Prostate gland (tissue), 2 donors: ENCODE results near the gene GNAQ. TPM values are rescaled to one million over a fixed set of nuclear protein-coding genes. Genes with fewer than 3 reads are reported as not detected.
A peak's percentile ranks its signal among the peaks of the same experiment; 100 is the strongest.

ENCODE experiments used
- DNase-seq: peaks from one replicate; pipeline ENCODE4 v3.0.0-alpha.2; 2019; ENCODE audit warnings: low spot score
- H3K27ac ChIP-seq, 2 donors: fragments of 200-600 bp; sonication (generic); 2 replicates each; pipeline ENCODE4 v1.5.1; 2017 to 2019
- H3K27me3 ChIP-seq: fragments of 200-600 bp; sonication (generic); replicated peaks from 2 replicates; pipeline ENCODE4 v1.5.1; 2019; ENCODE audit not compliant: insufficient read depth
- H3K36me3 ChIP-seq, 2 donors: fragments of 200-600 bp; sonication (generic); 1 replicate in 1 of 2; 2 replicates in 1 of 2; pipeline versions ENCODE4 v1.5.1 to v1.8.1; 2017 to 2019
- H3K4me1 ChIP-seq: fragments of 200-600 bp; sonication (generic); replicated peaks from 2 replicates; pipeline ENCODE4 v1.5.1; 2019
- H3K4me3 ChIP-seq, 2 donors: fragments of 200-600 bp; sonication (generic); 2 replicates each; pipeline ENCODE4 v1.5.1; 2017 to 2019
- H3K9me3 ChIP-seq: fragments of 200-600 bp; sonication (generic); 2 replicates; pipeline ENCODE4 v1.5.1; 2017
- CTCF ChIP-seq, 4 experiments: fragments of 200-600 bp in 2 of 4; fragments of 450-650 bp in 2 of 4; sonication (generic) in 2 of 4; IDR thresholded peaks; 1 replicate in 3 of 4; 2 replicates in 1 of 4; pipeline ENCODE4 v1.5.1; 2016 to 2019; ENCODE audit warnings: antibody characterized with exemption in 4 of 4, mild to moderate bottlenecking in 2 of 4, moderate library complexity in 2 of 4
- POLR2A ChIP-seq: fragments of 450-650 bp; IDR thresholded peaks from one replicate; pipeline ENCODE4 v1.6.1; 2016; ENCODE audit warnings: antibody characterized with exemption, mild to moderate bottlenecking
- POLR2AphosphoS5 ChIP-seq: sonication (generic); formaldehyde crosslinking; IDR thresholded peaks from one replicate; pipeline ENCODE4 v1.6.1; 2017; ENCODE audit warnings: antibody characterized with exemption
- WGBS: methylation state at CpG from one replicate; pipeline ENCODE4 v1.1.5; 2018; 5-methylcytosine and 5-hydroxymethylcytosine counted together
- intact Hi-C: fragments of 100-400 bp; cut with DNase I; formaldehyde crosslinking; loops from one replicate; pipeline ENCODE4 v1.14.2; 2022
- total RNA-seq, 2 donors: library from RNA; depleted of rRNA; stranded (reverse); fragments of >200 nt; gene quantifications; one replicate each; pipeline ENCODE4 v1.1.0, GENCODE V29; 2016

GNAQ gene
- total RNA-seq, 2 donors from 2014 or later, result 35.0 to 43.7 TPM

GRCh38 chr9:77981332-77981731 is 50.3 kb downstream of the GNAQ start:
- TF ChIP-seq POLR2AphosphoS5 (peak; percentile 23), POLR2A (no peak), CTCF (IDR thresholded peaks at IDR 0.05) (peak in 1 of 4 experiments; percentile 31)
- H3K4me1 ChIP-seq, result no peaks in the 10 kb centered on the region
- H3K36me3 ChIP-seq, result no peaks in the 10 kb centered on the region
- no peaks in the 10 kb centered on the region for H3K27me3 ChIP-seq
- H3K9me3 ChIP-seq, result no peaks in the 10 kb centered on the region
- WGBS, result 12% methylated on average over 2 of the region's 2 CpGs
- DNase-seq, result peak; percentile 31
- no peak overlapping the region for H3K4me3 ChIP-seq
- intact Hi-C loops, result no loop called here
- no peak overlapping the region for H3K27ac ChIP-seq

GRCh38 chr9:77980622-77981021 is 51.0 kb downstream of the GNAQ start:
- DNase-seq, result no peak

GRCh38 chr9:77978086-77978781 is 53.4 kb downstream of the GNAQ start:
- Histone ChIP-seq H3K27ac (no peak overlapping the region), H3K27me3 (no peaks in the 10 kb centered on the region), H3K4me1 (no peaks in the 10 kb centered on the region), H3K4me3 (no peak overlapping the region), H3K9me3 (no peaks in the 10 kb centered on the region), H3K36me3 (no peaks in the 10 kb centered on the region)
- intact Hi-C loops, result loop anchor here (5.0 kb wide), 1 partner anchor 54 kb away; the partner anchor contains the start of gene GNAQ
- TF ChIP-seq CTCF (IDR thresholded peaks at IDR 0.05) (no peak), POLR2A (no peak), POLR2AphosphoS5 (no peak)
- WGBS, result 87% methylated on average over 3 of the region's 3 CpGs
- DNase-seq, result no peak

More at GRCh38 chr9:77980622-77981021, 51.0 kb downstream of the GNAQ start:
- no peak overlapping the region for H3K27ac ChIP-seq
- intact Hi-C loops, result no loop called here
- no peaks in the 10 kb centered on the region for H3K27me3 ChIP-seq
- no peaks in the 10 kb centered on the region for H3K9me3 ChIP-seq
- H3K4me3 ChIP-seq, result no peak overlapping the region
- H3K4me1 ChIP-seq, result no peaks in the 10 kb centered on the region
- H3K36me3 ChIP-seq, result no peaks in the 10 kb centered on the region
- TF ChIP-seq POLR2AphosphoS5, result no peak
- no peak for TF ChIP-seq POLR2A
- no peak for TF ChIP-seq CTCF (IDR thresholded peaks at IDR 0.05)

- Histone ChIP-seq H3K4me3 (no peak overlapping the region), H3K27me3 (no peaks in the 10 kb centered on the region), H3K27ac (no peak overlapping the region), H3K36me3 (no peaks in the 10 kb centered on the region), H3K9me3 (no peaks in the 10 kb centered on the region), H3K4me1 (no peaks in the 10 kb centered on the region)
- intact Hi-C loops, result loop anchor here (5.0 kb wide), 1 partner anchor 55 kb away; the partner anchor contains the start of gene GNAQ
- TF ChIP-seq CTCF (IDR thresholded peaks at IDR 0.05), result peak in 1 of 4 experiments; percentile 27
- TF ChIP-seq POLR2AphosphoS5, result no peak
- 69% methylated on average over 4 of the region's 4 CpGs for WGBS
- no peak for DNase-seq
Measured at GRCh38 chr9:77977210-77977611, 54.4 kb downstream of the GNAQ start.

- H3K27ac ChIP-seq, result no peak overlapping the region
- no peaks in the 10 kb centered on the region for H3K36me3 ChIP-seq
- DNase-seq, result no peak
- 89% methylated on average over 5 of the region's 5 CpGs for WGBS
- no peaks in the 10 kb centered on the region for H3K4me1 ChIP-seq
- H3K9me3 ChIP-seq, result no peaks in the 10 kb centered on the region
- H3K4me3 ChIP-seq, result no peak overlapping the region
- H3K27me3 ChIP-seq, result no peaks in the 10 kb centered on the region
- intact Hi-C loops, result loop anchor here (5.0 kb wide), 1 partner anchor 56 kb away; the partner anchor contains the start of gene GNAQ
- TF ChIP-seq POLR2AphosphoS5, result no peak
- no peak for TF ChIP-seq CTCF (IDR thresholded peaks at IDR 0.05)
- TF ChIP-seq POLR2A, result no peak
Measured at GRCh38 chr9:77975806-77976205, 55.8 kb downstream of the GNAQ start.
